Stimulated activated CD8-positive, alpha-beta memory T cell treated with anti-CD3 and anti-CD28 coated beads, Interleukin-15, amount 100 ng/mL, for 48 hours (primary cell): ENCODE measurements around the gene SLFN13.
"Not testable (repeated sequence)": the region's sequence is repeated elsewhere in the genome, so short reads cannot be mapped to it uniquely, and the experiment has no call there.

Experiments used
- DNase-seq, 2 donors: peaks; one replicate each; pipeline ENCODE4 v3.0.0-alpha.2; 2020; ENCODE audit warnings: low read depth in 2 of 2

Gene SLFN13

DNA sequence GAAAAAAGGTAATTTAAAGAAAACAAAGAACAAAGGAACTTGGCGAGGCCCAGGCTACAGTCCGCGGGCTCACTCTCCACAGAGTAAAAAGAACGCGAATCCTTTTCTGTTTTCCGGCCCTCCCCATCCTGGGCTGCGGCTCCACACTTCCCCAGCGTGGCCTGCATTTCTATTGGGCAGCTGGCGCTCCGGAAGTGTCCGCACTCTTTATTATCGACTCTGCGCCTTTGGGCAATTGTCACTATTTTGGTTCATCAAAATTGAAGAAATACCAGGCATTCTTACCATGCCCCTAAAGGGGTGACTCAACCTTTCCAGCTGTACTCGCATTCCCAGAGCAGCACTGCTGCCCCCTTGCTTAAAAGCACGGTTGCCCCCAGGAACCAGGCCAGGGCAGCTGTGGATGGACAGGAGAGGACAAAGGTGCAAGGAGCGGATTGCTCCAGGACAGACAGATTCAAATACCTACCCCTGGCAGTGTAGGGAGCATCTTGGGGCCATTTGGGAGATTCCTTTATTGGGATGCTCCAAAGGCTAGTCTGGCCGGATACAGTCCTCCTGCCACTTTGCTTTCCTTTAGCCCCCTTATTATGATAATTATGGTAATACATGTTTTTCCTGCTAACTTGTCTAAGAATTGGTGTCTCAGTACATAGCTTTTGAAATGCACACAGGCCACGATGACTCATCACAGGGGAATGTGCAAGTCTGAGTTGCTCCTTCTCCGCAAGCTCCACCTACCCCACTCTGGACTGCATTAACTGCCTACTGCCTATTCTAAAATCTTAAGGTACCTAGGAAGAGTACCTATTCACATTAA is 15.3 kb downstream of the SLFN13 start:
- peak; percentile 60 to 68 for DNase-seq

- DNase-seq, result no peak
These were observed 16.1 kb downstream of the SLFN13 start, which contains the start of gene SLFN12 for GRCh38 chr17:35432176-35433074. Gene SLFN12 (minus strand): TSS chr17:35432500. CDS start chr17:35423028, 9,472 bp downstream.

GRCh38 chr17:35429702-35430101 is 18.9 kb downstream of the SLFN13 start:
- no peak for DNase-seq

DNA sequence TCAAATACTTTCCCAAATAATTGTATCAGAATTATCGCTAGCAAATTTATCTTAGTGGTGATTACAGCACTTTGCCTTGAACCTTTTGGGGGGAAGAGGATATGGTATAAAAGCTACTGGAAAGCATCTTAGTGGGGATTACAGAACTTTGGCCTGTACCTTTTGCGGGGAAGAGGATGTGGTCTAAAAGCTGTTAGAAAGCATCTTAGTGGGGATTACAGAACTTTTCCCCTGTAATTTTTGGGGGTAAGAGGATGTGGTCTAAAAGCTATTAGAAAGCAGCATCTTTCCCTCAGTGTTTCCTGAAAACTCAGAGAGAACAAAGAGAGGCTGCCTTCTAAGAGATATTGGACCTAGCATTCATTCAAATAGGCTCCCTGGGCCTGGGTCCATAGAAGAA is 20.3 kb downstream of the SLFN13 start:
- no peak for DNase-seq

DNA sequence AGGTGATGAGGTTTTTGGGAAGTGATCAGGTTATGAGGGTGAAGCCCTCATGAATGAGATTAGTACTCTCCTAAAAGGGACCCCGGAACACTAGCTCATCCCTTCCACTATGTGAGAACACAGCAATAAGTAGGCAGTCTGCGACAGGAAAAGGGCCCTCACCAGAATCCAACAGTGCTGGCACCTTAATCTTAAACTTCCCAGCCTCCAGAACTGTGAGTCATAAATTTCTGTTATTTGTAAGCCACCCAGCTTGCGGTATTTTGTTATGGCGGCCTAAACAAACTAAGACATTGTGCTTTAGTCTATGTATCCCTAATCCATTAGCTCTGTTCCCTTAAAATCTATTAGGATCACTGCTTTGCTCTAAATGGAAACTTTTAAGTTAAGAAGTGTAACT is 24.8 kb downstream of the SLFN13 start:
- no peak for DNase-seq

DNA sequence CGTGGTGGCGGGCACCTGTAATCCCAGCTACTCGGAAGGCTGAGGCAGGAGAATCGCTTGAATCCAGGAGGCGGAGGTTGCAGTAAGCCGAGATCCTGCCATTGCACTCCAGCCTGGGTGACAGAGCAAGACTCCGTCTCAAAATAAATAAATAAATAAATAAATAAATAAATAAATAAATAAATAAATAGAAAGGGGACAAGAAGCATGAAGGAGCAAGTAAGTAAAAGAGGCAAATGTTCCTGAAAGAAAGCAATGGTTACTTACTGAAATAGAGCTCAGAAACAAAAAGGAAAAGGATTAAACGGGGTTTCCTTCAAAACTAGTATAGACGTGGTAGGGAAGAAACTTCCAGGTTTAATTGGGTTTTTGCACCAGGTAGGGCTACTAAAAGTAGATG is 27.5 kb downstream of the SLFN13 start:
- DNase-seq, result not testable (repeated sequence)

DNA sequence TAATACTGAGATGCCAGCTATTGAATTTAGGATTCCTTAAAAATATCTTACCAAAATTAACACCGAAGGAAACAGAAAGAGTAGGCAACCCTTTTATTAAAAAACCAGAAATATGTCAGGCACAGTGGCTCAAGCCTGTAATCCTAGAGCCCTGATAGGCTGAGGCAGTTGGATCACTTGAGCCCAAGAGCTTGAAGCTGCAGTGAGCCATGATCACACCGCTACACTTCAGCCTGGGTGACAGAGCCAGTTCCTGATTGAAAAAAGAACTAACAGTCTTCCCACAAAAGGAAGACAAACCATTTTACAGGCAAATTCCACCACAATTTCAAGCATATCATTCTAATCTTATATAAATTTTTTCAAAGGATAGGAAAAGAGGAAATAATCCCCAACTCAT is 31.9 kb downstream of the SLFN13 start:
- no peak for DNase-seq

- not testable (repeated sequence) for DNase-seq
These were observed 33.9 kb downstream of the SLFN13 start for GRCh38 chr17:35414707-35415106.

- no peak for DNase-seq
These were observed 34.3 kb downstream of the SLFN13 start for GRCh38 chr17:35414247-35414646.

GRCh38 chr17:35407531-35407930 is 41.0 kb downstream of the SLFN13 start:
- DNase-seq, result no peak

GRCh38 chr17:35406568-35406967 is 42.0 kb downstream of the SLFN13 start:
- no peak for DNase-seq

GRCh38 chr17:35404360-35404759 is 44.2 kb downstream of the SLFN13 start:
- DNase-seq, result no peak

- not testable (repeated sequence) for DNase-seq
These were observed 54.8 kb downstream of the SLFN13 start for GRCh38 chr17:35393783-35394182.

- no peak for DNase-seq
These were observed 57.9 kb downstream of the SLFN13 start for GRCh38 chr17:35390663-35391062.

DNA sequence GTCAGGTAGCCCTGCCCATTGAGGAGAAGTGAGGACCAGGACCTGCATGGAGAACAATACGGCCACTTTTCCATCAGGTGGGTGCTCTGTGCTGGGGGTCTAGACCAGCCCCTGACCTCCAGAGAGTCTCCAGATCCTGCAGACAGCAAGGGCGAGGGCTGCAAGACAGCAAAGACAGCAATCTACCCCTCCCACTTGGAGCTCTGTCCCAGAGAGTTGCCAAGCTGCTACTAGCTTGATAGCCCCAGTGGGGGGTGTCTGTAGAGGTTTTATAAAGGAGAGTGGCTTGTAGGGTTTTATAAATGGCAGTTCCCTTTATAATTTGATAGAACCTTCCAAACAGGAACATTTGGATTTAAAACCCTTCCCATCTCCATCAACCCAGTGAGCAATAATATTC is 58.4 kb downstream of the SLFN13 start:
- DNase-seq, result no peak

- no peak for DNase-seq
These were observed 61.1 kb downstream of the SLFN13 start for GRCh38 chr17:35387496-35387895.
